GM21529 (cell line): ENCODE measurements around the gene RAPGEF5.
A peak's percentile ranks its signal among the peaks of the same experiment; 100 is the strongest.
"Not testable (repeated sequence)": the region's sequence is repeated elsewhere in the genome, so short reads cannot be mapped to it uniquely, and the experiment has no call there.

ENCODE experiments used
- ATAC-seq: cut with Tn5 transposase; IDR thresholded peaks from one replicate; pipeline ENCODE4 v1.9.1; 2021; ENCODE audit not compliant: unreplicated experiment

RAPGEF5 gene

GRCh38 chr7:22093936-22094335 lies 263.0 kb downstream of the RAPGEF5 start:
- no peak for ATAC-seq

- ATAC-seq = no peak
Measured at GRCh38 chr7:22093001-22093400, 264.0 kb downstream of the RAPGEF5 start.

GRCh38 chr7:22090958-22091525 lies 265.9 kb downstream of the RAPGEF5 start:
- ATAC-seq = not testable (repeated sequence)

DNA sequence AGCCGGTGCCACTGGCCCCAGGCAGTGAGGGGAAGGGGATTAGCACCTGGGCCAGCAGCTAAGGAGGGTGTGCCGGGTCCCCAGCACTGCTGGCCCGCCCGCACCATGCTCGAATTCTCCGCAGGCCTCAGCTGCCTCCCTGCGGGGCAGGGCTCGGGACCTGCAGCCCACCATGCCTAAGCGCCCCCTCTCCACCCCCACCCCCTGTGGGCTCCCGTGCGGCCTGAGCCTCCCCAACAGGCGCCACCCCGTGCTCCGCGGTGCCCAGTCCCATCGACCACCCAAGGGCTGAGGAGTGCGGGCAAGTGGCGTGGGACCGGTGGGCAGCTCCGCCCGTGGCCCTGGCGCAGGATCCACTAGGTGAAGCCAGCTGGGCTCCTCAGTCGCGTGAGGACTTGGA lies 266.4 kb downstream of the RAPGEF5 start:
- ATAC-seq = no peak

- no peak for ATAC-seq
Measured at GRCh38 chr7:22090107-22090506, 266.8 kb downstream of the RAPGEF5 start.

DNA sequence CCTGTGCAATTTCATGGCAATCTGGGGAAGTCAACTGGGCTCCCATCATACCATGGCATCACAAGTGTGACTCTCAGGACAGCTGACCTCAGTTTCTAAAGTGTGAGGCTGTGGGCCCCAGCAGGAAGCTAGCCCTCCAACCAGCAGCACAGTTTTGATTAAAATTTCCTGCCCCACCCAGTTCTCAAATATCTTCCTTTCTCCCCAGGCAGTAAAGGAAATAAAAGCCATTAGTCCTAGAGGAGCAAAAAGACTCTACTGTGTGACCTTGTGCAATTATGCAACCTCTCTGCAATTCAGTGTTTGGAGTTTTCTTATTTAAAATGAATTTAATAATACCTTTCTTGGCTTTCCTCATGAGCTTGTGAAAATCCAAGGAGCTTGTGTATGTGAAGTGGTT lies 268.1 kb downstream of the RAPGEF5 start:
- ATAC-seq = no peak

DNA sequence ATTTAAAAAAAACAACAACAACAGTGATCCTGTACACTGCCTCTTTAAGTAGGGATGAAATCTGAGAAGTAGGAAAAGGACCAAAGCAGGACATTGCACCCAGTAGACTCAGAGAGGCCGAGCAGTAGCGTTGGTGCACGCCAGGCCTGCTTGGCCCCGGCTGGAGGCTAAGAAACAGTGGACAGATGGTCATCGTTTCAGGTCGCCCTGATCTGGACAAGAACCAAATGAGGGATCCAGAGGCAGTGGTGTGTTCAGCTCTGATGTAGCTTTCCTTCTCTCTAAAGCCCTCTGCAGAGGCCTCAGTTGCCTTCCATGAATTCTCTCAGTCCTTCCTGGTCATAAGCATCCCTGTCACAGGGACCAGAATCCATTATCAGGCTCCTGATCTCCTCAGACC lies 269.1 kb downstream of the RAPGEF5 start:
- ATAC-seq = no peak

DNA sequence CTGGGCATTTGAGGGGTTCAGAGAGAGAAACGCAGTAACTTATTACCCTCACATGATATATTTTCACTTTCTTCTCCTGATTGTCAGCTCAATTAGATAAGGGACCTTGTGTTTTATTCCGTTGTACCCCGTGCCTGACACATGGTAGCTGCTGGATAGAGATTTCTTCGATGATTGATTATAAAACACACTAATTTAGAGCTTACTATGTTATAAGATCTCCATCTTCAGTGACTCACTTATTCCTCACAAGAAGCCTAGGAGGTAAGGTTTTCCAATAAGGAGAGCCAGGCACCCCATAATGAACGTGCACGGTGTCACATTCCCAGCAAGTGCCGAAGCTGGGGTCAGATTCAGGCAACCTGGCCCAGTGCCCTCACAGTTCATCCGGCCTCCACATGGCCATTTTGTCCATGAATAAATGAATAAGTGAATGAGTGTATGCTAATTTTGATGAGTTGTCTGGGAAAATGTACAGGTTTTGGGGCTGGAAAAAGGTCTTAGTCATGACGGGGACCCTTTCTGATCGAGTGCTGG lies 273.2 kb downstream of the RAPGEF5 start:
- no peak for ATAC-seq

DNA sequence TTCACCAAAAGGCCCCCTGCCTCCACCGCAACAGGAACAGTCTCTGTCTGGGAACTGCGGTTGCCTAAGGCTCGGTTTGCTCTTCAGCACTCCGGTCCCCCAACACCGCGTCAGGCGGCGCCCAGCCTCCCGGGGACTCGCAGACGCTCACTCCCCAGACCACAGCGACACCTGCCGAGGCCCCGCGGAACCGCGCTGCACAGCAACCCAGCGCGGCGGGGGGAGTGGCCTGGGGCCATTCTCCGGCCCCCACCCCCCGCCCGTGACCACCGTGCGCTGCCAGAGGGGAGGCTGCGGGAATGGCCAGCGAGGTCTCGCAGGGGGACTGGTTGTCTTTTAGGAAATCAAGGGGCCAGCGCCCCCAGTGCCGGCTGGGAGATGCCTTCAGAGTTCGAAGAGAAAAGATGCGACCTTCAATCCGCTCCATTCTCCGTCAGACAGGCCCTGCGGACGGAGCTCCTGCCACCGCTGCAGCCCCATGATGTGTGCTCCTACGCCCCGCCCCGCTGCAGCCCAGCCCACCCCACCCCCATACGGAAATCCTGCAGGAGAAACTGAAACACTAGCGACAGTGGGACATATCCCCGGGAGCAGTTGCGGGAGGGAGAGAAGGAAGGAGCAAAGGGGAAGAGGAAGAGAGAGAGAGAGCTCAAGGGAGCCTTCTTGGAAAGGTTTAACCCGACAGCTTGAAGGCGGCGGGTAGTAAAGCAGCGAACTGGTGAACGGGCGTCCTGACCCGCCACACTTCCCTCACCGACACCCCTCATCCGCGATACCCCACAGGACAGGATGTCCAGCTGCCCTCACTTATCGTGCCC lies 273.9 kb downstream of the RAPGEF5 start:
- peak; percentile 99 for ATAC-seq

DNA sequence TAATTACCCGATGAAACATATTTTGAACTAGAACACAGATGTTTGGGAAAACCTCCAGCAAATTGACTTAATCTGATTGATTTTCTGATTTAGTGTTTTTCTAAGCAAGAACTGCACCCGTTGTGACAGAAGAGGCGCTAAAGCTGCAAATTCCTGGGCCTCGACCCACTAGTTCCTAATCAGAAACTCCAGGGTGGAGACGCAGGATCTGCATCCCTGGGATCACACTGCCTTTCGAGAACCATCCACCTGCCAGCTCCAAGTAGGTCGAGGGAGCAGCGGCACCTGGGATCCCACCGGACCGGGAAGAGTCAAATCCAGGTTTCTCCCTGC lies 274.4 kb downstream of the RAPGEF5 start:
- ATAC-seq = peak; percentile 12

DNA sequence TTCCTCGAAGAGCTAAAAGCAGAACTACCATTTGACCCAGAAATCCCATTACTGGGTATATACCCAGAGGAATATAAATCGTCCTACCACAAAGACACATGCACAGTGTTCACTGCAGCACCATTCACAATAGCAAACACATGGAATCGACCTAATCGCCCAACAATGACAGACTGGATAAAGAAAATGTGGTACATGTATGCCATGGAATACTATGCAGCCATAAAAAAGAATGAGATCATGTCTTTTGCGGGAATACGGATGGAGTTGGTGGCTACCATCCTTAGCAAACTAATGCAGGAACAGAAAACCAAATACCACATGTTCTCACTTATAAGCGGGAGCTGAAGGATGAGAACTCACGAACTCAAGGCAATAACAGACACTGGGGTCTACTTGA lies 276.7 kb downstream of the RAPGEF5 start:
- ATAC-seq = not testable (repeated sequence)

DNA sequence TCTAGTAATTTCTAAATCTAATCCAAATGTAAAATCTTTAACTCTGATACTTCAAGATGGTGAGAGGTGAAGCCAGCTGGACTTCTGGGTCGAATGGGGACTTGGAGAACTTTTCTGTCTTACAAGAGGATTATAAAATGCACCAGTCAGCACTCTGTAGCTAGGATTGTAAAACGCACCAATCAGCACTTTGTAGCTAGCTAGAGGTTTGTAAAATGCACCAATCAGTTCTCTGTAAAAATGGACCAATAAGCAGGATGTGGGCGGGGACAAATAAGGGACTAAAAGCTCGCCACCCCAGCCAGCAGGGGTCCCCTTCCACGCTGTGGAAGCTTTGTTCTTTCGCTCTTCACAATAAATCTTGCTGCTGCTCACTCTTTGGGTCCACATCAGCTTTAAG lies 278.1 kb downstream of the RAPGEF5 start:
- not testable (repeated sequence) for ATAC-seq

GRCh38 chr7:22075561-22075960 lies 281.4 kb downstream of the RAPGEF5 start:
- no peak for ATAC-seq

- ATAC-seq = no peak
Measured at GRCh38 chr7:22074897-22075296, 282.1 kb downstream of the RAPGEF5 start.
